Neural cell (in vitro differentiated cells): Measurements from ENCODE around the gene LYVE1. TPM values are rescaled to one million over a fixed set of nuclear protein-coding genes. Genes with fewer than 3 reads are reported as not detected.

Experiments
- H2AFZ ChIP-seq: fragments of 200-600, 300-800 bp; sonication (generic), shearing (Covaris generic); 2 replicates; pipeline ENCODE4 v1.6.0; 2014; ENCODE audit warnings: low read depth, mild to moderate bottlenecking, antibody characterized with exemption, low read length, moderate library complexity
- H3F3A ChIP-seq: fragments of 200-600 bp; shearing (Covaris generic); 2 replicates; pipeline ENCODE4 v1.6.1; 2016; ENCODE audit warnings: mild to moderate bottlenecking, moderate library complexity, mixed read lengths, antibody characterized with exemption, low read length; ENCODE audit not compliant: insufficient read depth, poor library complexity, severe bottlenecking
- H3K27ac ChIP-seq: fragments of 200-600, 300-800 bp; sonication (generic), shearing (Covaris generic); 2 replicates; pipeline ENCODE4 v1.5.1; 2014; ENCODE audit warnings: mild to moderate bottlenecking, low read length, moderate library complexity
- H3K27me3 ChIP-seq: fragments of 300-800, 200-600 bp; sonication (generic), shearing (Covaris generic); 2 replicates; pipeline ENCODE4 v1.6.0; 2014; ENCODE audit warnings: mild to moderate bottlenecking, low read depth, low read length, moderate library complexity; ENCODE audit not compliant: insufficient read depth
- H3K36me3 ChIP-seq: fragments of 300-800, 200-600 bp; sonication (generic), shearing (Covaris generic); 2 replicates; pipeline ENCODE4 v1.5.1; 2014; ENCODE audit warnings: mild to moderate bottlenecking, antibody characterized with exemption, low read length, moderate library complexity; ENCODE audit not compliant: insufficient read depth
- H3K4me2 ChIP-seq: fragments of 300-800, 200-600 bp; sonication (generic), shearing (Covaris generic); 2 replicates; pipeline ENCODE4 v1.6.0; 2014; ENCODE audit warnings: mild to moderate bottlenecking, low read length
- H3K4me3 ChIP-seq: fragments of 300-800, 200-600 bp; sonication (generic), shearing (Covaris generic); 2 replicates; pipeline ENCODE4 v1.5.1; 2014; ENCODE audit warnings: mild to moderate bottlenecking, low read length, moderate library complexity
- H3K79me2 ChIP-seq: fragments of 200-600 bp; shearing (Covaris generic); replicated peaks from 2 replicates; pipeline ENCODE4 v1.6.0; 2014; ENCODE audit warnings: mild to moderate bottlenecking, low read length, moderate library complexity; ENCODE audit not compliant: insufficient read depth
- H3K9ac ChIP-seq: fragments of 300-800, 200-600 bp; sonication (generic), shearing (Covaris generic); 2 replicates; pipeline ENCODE4 v1.6.1; 2016; ENCODE audit warnings: mild to moderate bottlenecking, low read length, mixed read lengths
- H3K9me2 ChIP-seq: fragments of 200-600 bp; shearing (Covaris generic); 2 replicates; pipeline ENCODE4 v1.6.1; 2016; ENCODE audit warnings: mild to moderate bottlenecking, low read length, mixed read lengths; ENCODE audit not compliant: insufficient read depth
- H3K9me3 ChIP-seq: fragments of 200-600, 300-800 bp; sonication (generic), shearing (Covaris generic); 2 replicates; pipeline ENCODE4 v1.6.1; 2016; ENCODE audit warnings: mild to moderate bottlenecking, mixed run types, low read length, moderate library complexity, mixed read lengths
- H4K20me1 ChIP-seq: fragments of 200-600 bp; shearing (Covaris generic); 2 replicates; pipeline ENCODE4 v1.6.1; 2016; ENCODE audit warnings: mild to moderate bottlenecking, mixed run types; ENCODE audit not compliant: insufficient read depth
- EP300 ChIP-seq: fragments of 450-650 bp; conservative IDR thresholded peaks from 2 replicates; pipeline ENCODE4 v1.6.1; 2014; ENCODE audit warnings: antibody characterized with exemption, mild to moderate bottlenecking, moderate library complexity; ENCODE audit not compliant: poor library complexity, severe bottlenecking
- EZH2 ChIP-seq: fragments of 200-600, 300-800 bp; shearing (Covaris generic), sonication (generic); IDR thresholded peaks from 2 replicates; pipeline ENCODE4 v1.6.1; 2014; ENCODE audit warnings: antibody characterized with exemption, low read length, borderline replicate concordance, mild to moderate bottlenecking; ENCODE audit not compliant: insufficient read depth, poor library complexity, severe bottlenecking
- POLR2AphosphoS5 ChIP-seq: IDR thresholded peaks from 2 replicates; pipeline ENCODE4 v1.6.1; 2012
- SMC3 ChIP-seq: fragments of 450-650 bp; conservative IDR thresholded peaks from 2 replicates; pipeline ENCODE4 v1.6.1; 2014; ENCODE audit warnings: antibody characterized with exemption, mild to moderate bottlenecking, moderate library complexity; ENCODE audit not compliant: poor library complexity
- polyA plus RNA-seq: library from polyadenylated mRNA; depleted of rRNA; stranded (reverse); fragments of >200 nt; gene quantifications from 2 replicates; pipeline ENCODE4 v1.2.3, GENCODE V29; 2014

LYVE1 gene
- polyA plus RNA-seq, 1 donor from 2014 or later = not detected

DNA sequence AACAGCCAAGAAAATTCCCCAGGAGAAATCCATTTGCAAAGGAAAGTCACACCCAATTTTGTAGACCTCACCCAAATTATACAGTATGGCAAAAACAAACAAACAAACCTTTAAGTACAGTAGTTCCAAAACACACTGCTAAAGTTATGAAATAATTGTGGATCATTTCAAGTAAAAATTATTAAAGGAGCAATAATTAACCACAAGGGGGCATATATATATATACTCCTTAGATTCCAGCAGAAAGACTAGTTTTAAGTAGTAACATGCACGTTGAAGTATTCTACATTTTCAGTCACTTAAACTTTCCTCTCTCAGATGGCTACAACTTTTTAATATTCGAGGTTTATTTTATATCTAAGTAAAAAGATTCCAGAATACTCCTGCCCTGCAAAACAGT, 54.3 kb downstream of the LYVE1 start:
- H3K4me2 ChIP-seq = no peak overlapping the region
- no peaks in the 10 kb centered on the region for H3K9me2 ChIP-seq
- no peak for TF ChIP-seq SMC3
- no peak for TF ChIP-seq EP300
- H3K27ac ChIP-seq = no peak overlapping the region
- no peaks in the 10 kb centered on the region for H3K79me2 ChIP-seq
- H4K20me1 ChIP-seq = no peaks in the 10 kb centered on the region
- no peaks in the 10 kb centered on the region for H3F3A ChIP-seq
- H3K9me3 ChIP-seq = no peaks in the 10 kb centered on the region
- H3K4me3 ChIP-seq = no peak overlapping the region
- H3K9ac ChIP-seq = no peak overlapping the region
- peaks cover 5% of the 10 kb centered on the region for H3K36me3 ChIP-seq
- H2AFZ ChIP-seq = no peak overlapping the region
- H3K27me3 ChIP-seq = no peaks in the 10 kb centered on the region

DNA sequence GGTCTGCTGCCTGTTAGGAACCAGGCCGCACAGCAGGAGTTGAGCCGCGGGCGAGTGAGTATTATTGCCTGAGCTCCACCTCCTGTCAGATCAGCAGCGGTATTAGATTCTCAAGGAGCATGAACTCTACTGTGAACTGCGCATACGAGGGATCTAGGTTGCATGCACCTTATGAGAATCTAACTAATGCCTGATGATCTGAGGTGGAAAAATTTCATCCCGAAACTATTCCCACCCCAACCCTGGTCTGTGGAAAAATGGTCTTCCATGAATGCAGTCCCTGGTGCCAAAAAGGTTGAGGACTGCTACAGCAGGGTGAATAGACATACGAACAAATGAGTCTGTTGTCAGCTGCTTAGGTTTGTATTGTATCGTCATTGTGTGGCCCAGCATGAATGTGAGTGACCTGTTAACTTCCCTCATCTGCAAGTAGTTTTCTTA, 57.3 kb downstream of the LYVE1 start:
- Histone ChIP-seq H2AFZ (no peak overlapping the region), H3K9me3 (no peaks in the 10 kb centered on the region), H3K9me2 (no peaks in the 10 kb centered on the region), H3F3A (no peaks in the 10 kb centered on the region), H3K9ac (no peak overlapping the region), H3K79me2 (no peaks in the 10 kb centered on the region), H3K36me3 (no peaks in the 10 kb centered on the region), H3K4me2 (no peak overlapping the region), H3K4me3 (peak overlapping the region; percentile 19), H3K27me3 (no peaks in the 10 kb centered on the region), H4K20me1 (no peaks in the 10 kb centered on the region), H3K27ac (no peak overlapping the region)
- TF ChIP-seq POLR2AphosphoS5 = peak; percentile 25
- TF ChIP-seq EZH2 = no peak

Other genes starting within 250 kb of the LYVE1 start
- 0.40 TPM in 1 of 2 replicates, not detected in the other for gene AMPD3, start 113.4 kb downstream of the LYVE1 start, polyA plus RNA-seq
- 65.6 and 79.2 TPM in 2 replicates for gene RNF141, start 27.5 kb downstream of the LYVE1 start, polyA plus RNA-seq
- 0.10 and 0.14 TPM in 2 replicates for gene IRAG1, start 125.1 kb upstream of the LYVE1 start, polyA plus RNA-seq
- 24.1 and 24.6 TPM in 2 replicates for gene CTR9, start 182.6 kb upstream of the LYVE1 start, polyA plus RNA-seq
- gene EIF4G2, start 240.3 kb upstream of the LYVE1 start, polyA plus RNA-seq = 989 and 1,004 TPM in 2 replicates